Motor neuron (in vitro differentiated cells): ENCODE measurements around the gene BDKRB2. TPM values are rescaled to one million over a fixed set of nuclear protein-coding genes. Genes with fewer than 3 reads are reported as not detected.
"Not testable (repeated sequence)": the region's sequence is repeated elsewhere in the genome, so short reads cannot be mapped to it uniquely, and the experiment has no call there.

Experiments
- ATAC-seq, 8 experiments: fragments of 200-7000 bp; cut with Tn5 transposase; replicated peaks in 6 of 8; 2 replicates each; pipeline ENCODE4 v1.8.0; 2021; ENCODE audit warnings: mild to moderate bottlenecking in 8 of 8, moderate library complexity in 8 of 8
- H3K27ac ChIP-seq, 2 donors: fragments of 250-450 bp; sonication (Bioruptor Pico); 2 replicates each; pipeline ENCODE4 v1.9.0; 2021; ENCODE audit warnings: antibody characterized with exemption in 2 of 2, mild to moderate bottlenecking in 2 of 2, moderate library complexity in 1 of 2
- H3K4me1 ChIP-seq, 2 donors: fragments of 250-450 bp; sonication (Bioruptor Pico); replicated peaks in 1 of 2; 2 replicates each; pipeline ENCODE4 v1.6.1; 2021; ENCODE audit warnings: antibody characterized with exemption in 2 of 2, mild to moderate bottlenecking in 2 of 2, moderate library complexity in 1 of 2
- H3K4me3 ChIP-seq, 5 donors: fragments of 250-450 bp; sonication (Bioruptor Pico); 2 replicates each; pipeline ENCODE4 v1.9.0; 2021; ENCODE audit warnings: antibody characterized with exemption in 5 of 5, mild to moderate bottlenecking in 5 of 5, moderate library complexity in 4 of 5
- WGBS, 10 experiments: fragments of 450-650 bp; shearing (Covaris generic); methylation state at CpG; one replicate each; pipeline ENCODE4 v1.0.0; 2022; 5-methylcytosine and 5-hydroxymethylcytosine counted together
- in situ Hi-C, 9 experiments: fragments of 400-800 bp; cut with MboI; loops; one replicate each; pipeline ENCODE4 v1.15.0; 2021; ENCODE audit warnings: low sequenced_read_pairs in 9 of 9, low pct_unique_long_range_greater_than_20kb in 2 of 9; ENCODE audit not compliant: unreplicated experiment in 9 of 9
- total RNA-seq, 8 experiments: library from RNA; unstranded; fragments of 300-600 nt; gene quantifications; 2 replicates each; pipeline versions ENCODE4 v1.2.3 to v1.2.4, GENCODE V29; 2022

The BDKRB2 gene
- total RNA-seq, 8 experiments from 2014 or later = 0.11 to 321 (median 0.90) TPM

- Histone ChIP-seq H3K4me1 (no peaks in the 10 kb centered on the region), H3K4me3 (no peak overlapping the region), H3K27ac (no peak overlapping the region)
- no peak for ATAC-seq
- 74 to 100% (median 90%) methylated on average over 1 to 9 of the region's 10 CpGs; no CpG with 5 or more reads in 3 of the 10 experiments for WGBS, 10 experiments
- in situ Hi-C loops = no loop called here
Measured at GRCh38 chr14:96242126-96242525, 37.5 kb downstream of the BDKRB2 start.

- Histone ChIP-seq H3K27ac (no peak overlapping the region), H3K4me3 (no peak overlapping the region), H3K4me1 (no peaks in the 10 kb centered on the region)
- no peak for ATAC-seq
- WGBS, 10 experiments = 0 to 85% (median 76%) methylated on average over 1 to 5 of the region's 5 CpGs; no CpG with 5 or more reads in 3 of the 10 experiments
- in situ Hi-C loops = no loop called here
Measured at GRCh38 chr14:96243785-96244184, 39.1 kb downstream of the BDKRB2 start.

- ATAC-seq, H3K27ac ChIP-seq, in situ Hi-C loops, H3K4me3 ChIP-seq, H3K4me1 ChIP-seq: not testable (repeated sequence)
- WGBS, 10 experiments = 40 to 100% (median 78%) methylated on average over 1 to 3 of the region's 3 CpGs; no CpG with 5 or more reads in 1 of the 10 experiments
Measured at GRCh38 chr14:96245074-96245473, 40.4 kb downstream of the BDKRB2 start.

GRCh38 chr14:96245710-96246538, 41.3 kb downstream of the BDKRB2 start:
- Histone ChIP-seq H3K27ac (no peak overlapping the region), H3K4me1 (no peaks in the 10 kb centered on the region), H3K4me3 (no peak overlapping the region)
- in situ Hi-C loops = no loop called here
- 33 to 92% (median 71%) methylated on average over 1 to 3 of the region's 3 CpGs; no CpG with 5 or more reads in 2 of the 10 experiments for WGBS, 10 experiments
- peak; percentile 1 to 39 (median 20) for ATAC-seq

GRCh38 chr14:96246539-96246847, 41.9 kb downstream of the BDKRB2 start:
- in situ Hi-C loops = no loop called here

GRCh38 chr14:96247031-96247430, 42.4 kb downstream of the BDKRB2 start:
- WGBS, 10 experiments = 44 to 100% (median 82%) methylated on average over 2 to 5 of the region's 6 CpGs; no CpG with 5 or more reads in 1 of the 10 experiments
- peak in 1 of 8 experiments; percentile 1 for ATAC-seq
- Histone ChIP-seq H3K27ac (no peak overlapping the region), H3K4me3 (no peak overlapping the region), H3K4me1 (no peaks in the 10 kb centered on the region)
- in situ Hi-C loops = no loop called here

More at GRCh38 chr14:96246539-96246847, 41.9 kb downstream of the BDKRB2 start:
- peak; percentile 33 to 98 (median 96) for ATAC-seq
- Histone ChIP-seq H3K4me1 (no peaks in the 10 kb centered on the region), H3K27ac (no peak overlapping the region), H3K4me3 (no peak overlapping the region)
- 0 to 100% (median 46%) methylated on average over 1 of the region's 1 CpG; no CpG with 5 or more reads in 4 of the 10 experiments for WGBS, 10 experiments

GRCh38 chr14:96249029-96249428, 44.4 kb downstream of the BDKRB2 start:
- H3K4me1 ChIP-seq = peaks cover 0 to 8% of the 10 kb centered on the region in 2 donors
- 20 to 86% (median 53%) methylated on average over 2 to 5 of the region's 5 CpGs; no CpG with 5 or more reads in 2 of the 10 experiments for WGBS, 10 experiments
- peak in 4 of 8 experiments; percentile 3 to 10 (median 5) for ATAC-seq
- no peak overlapping the region for H3K27ac ChIP-seq
- in situ Hi-C loops = no loop called here
- no peak overlapping the region for H3K4me3 ChIP-seq

GRCh38 chr14:96250485-96250884, 45.8 kb downstream of the BDKRB2 start:
- peak in 1 of 8 experiments; percentile 39 for ATAC-seq
- H3K4me1 ChIP-seq = peaks cover 0 to 8% of the 10 kb centered on the region in 2 donors
- H3K4me3 ChIP-seq = no peak overlapping the region
- 0 to 90% (median 39%) methylated on average over 1 to 3 of the region's 3 CpGs; no CpG with 5 or more reads in 2 of the 10 experiments for WGBS, 10 experiments
- no peak overlapping the region for H3K27ac ChIP-seq
- in situ Hi-C loops = loop anchor here in 4 of 9 experiments (25.0 kb wide), 3 partner anchors 138 to 688 kb away; no protein-coding TSS in a partner anchor

- Histone ChIP-seq H3K27ac (no peak overlapping the region), H3K4me1 (peaks cover 0 to 8% of the 10 kb centered on the region in 2 donors), H3K4me3 (no peak overlapping the region)
- WGBS, 10 experiments = 40 to 100% (median 100%) methylated on average over 1 to 4 of the region's 4 CpGs; no CpG with 5 or more reads in 3 of the 10 experiments
- ATAC-seq = no peak
- in situ Hi-C loops = loop anchor here in 4 of 9 experiments (25.0 kb wide), 3 partner anchors 139 to 689 kb away; no protein-coding TSS in a partner anchor
Measured at GRCh38 chr14:96251656-96252155, 47.1 kb downstream of the BDKRB2 start.

GRCh38 chr14:96252323-96252998, 47.8 kb downstream of the BDKRB2 start:
- H3K4me3 ChIP-seq = no peak overlapping the region
- in situ Hi-C loops = loop anchor here in 4 of 9 experiments (25.0 kb wide), 3 partner anchors 140 to 690 kb away; no protein-coding TSS in a partner anchor
- H3K4me1 ChIP-seq = peaks cover 0 to 8% of the 10 kb centered on the region in 2 donors
- no peak overlapping the region for H3K27ac ChIP-seq
- peak in 7 of 8 experiments; percentile 6 to 40 (median 24) for ATAC-seq
- 20 to 93% (median 85%) methylated on average over 1 to 12 of the region's 19 CpGs; no CpG with 5 or more reads in 4 of the 10 experiments for WGBS, 10 experiments

GRCh38 chr14:96252999-96253539, 48.4 kb downstream of the BDKRB2 start:
- 20 to 80% (median 47%) methylated on average over 1 to 6 of the region's 9 CpGs for WGBS, 10 experiments
- Histone ChIP-seq H3K27ac (no peak overlapping the region), H3K4me3 (no peak overlapping the region), H3K4me1 (peaks cover 0 to 8% of the 10 kb centered on the region in 2 donors)
- in situ Hi-C loops = loop anchor here in 4 of 9 experiments (25.0 kb wide), 3 partner anchors 141 to 691 kb away; no protein-coding TSS in a partner anchor
- ATAC-seq = peak in 7 of 8 experiments; percentile 68 to 99 (median 93)

GRCh38 chr14:96254687-96255086, 50.0 kb downstream of the BDKRB2 start:
- Histone ChIP-seq H3K4me3 (no peak overlapping the region), H3K4me1 (peaks cover 0 to 8% of the 10 kb centered on the region in 2 donors), H3K27ac (no peak overlapping the region)
- in situ Hi-C loops = loop anchor here in 4 of 9 experiments (25.0 kb wide), 3 partner anchors 142 to 692 kb away; no protein-coding TSS in a partner anchor
- WGBS, 10 experiments = 50 to 95% (median 88%) methylated on average over 1 to 8 of the region's 11 CpGs; no CpG with 5 or more reads in 3 of the 10 experiments
- no peak for ATAC-seq
